ENCODE results near the gene KLHL7.

- TF ChIP-seq CTCF (IDR thresholded peaks at IDR 0.05) (no peak), POLR2AphosphoS5 (IDR thresholded peaks at IDR 0.05) (no peak)
Observed at GRCh38 chr7:23183279-23184012, 77.9 kb downstream of the KLHL7 start.
